SK-N-SH treated with all-trans-retinoic acid at 6 μM for 48 hours (cell line): Measurements from ENCODE around the gene SLC6A7.

ENCODE experiments used
- ATAC-seq: fragments of 200-7000 bp; cut with Tn5 transposase; 3 replicates; pipeline ENCODE4 v1.9.1; 2020; ENCODE audit warnings: mild to moderate bottlenecking, moderate library complexity
- ARNTL ChIP-seq: fragments of 450-650 bp; formaldehyde crosslinking; IDR thresholded peaks from 2 replicates; pipeline ENCODE4 v1.5.0; 2020; ENCODE audit warnings: low read depth, mild to moderate bottlenecking, moderate library complexity, borderline replicate concordance
- BACH2 ChIP-seq: fragments of 250-450 bp; sonication (Bioruptor Pico); IDR thresholded peaks from 2 replicates; pipeline ENCODE4 v1.9.0; 2021; ENCODE audit warnings: mild to moderate bottlenecking, borderline replicate concordance
- CREB5 ChIP-seq: fragments of 250-450 bp; sonication (Bioruptor Pico); IDR thresholded peaks from 2 replicates; pipeline ENCODE4 v1.5.1; 2020; ENCODE audit warnings: low read depth, mild to moderate bottlenecking, moderate library complexity
- CSDC2 ChIP-seq: fragments of 250-450 bp; sonication (Bioruptor Pico); IDR thresholded peaks from 2 replicates; pipeline ENCODE4 v1.5.0; 2020; ENCODE audit warnings: mild to moderate bottlenecking, moderate library complexity
- ESRRG ChIP-seq: fragments of 250-450 bp; sonication (Bioruptor Pico); IDR thresholded peaks from 2 replicates; pipeline ENCODE4 v1.6.1; 2021; ENCODE audit warnings: mild to moderate bottlenecking
- GLIS3 ChIP-seq: fragments of 250-450 bp; sonication (Bioruptor Pico); IDR thresholded peaks from 2 replicates; pipeline ENCODE4 v1.5.0; 2020; ENCODE audit warnings: mild to moderate bottlenecking, moderate library complexity
- ISL1 ChIP-seq: fragments of 250-450 bp; sonication (Bioruptor Pico); IDR thresholded peaks from 2 replicates; pipeline ENCODE4 v2.1.2; 2022; ENCODE audit warnings: mild to moderate bottlenecking, moderate library complexity
- OSR1 ChIP-seq: fragments of 250-450 bp; sonication (Bioruptor Pico); IDR thresholded peaks from 2 replicates; pipeline ENCODE4 v1.8.0; 2022; ENCODE audit warnings: moderate library complexity, mild to moderate bottlenecking, inconsistent platforms
- PATZ1 ChIP-seq: fragments of 250-450 bp; sonication (Bioruptor Pico); IDR thresholded peaks from 2 replicates; pipeline ENCODE4 v1.8.0; 2020; ENCODE audit warnings: mild to moderate bottlenecking, moderate library complexity, borderline replicate concordance
- POU6F1 ChIP-seq: fragments of 250-450 bp; sonication (Bioruptor Pico); IDR thresholded peaks from 2 replicates; pipeline ENCODE4 v1.8.0; 2021; ENCODE audit warnings: low read depth, mild to moderate bottlenecking, moderate library complexity, borderline replicate concordance
- PPARA ChIP-seq: fragments of 250-450 bp; sonication (Bioruptor Pico); IDR thresholded peaks from 2 replicates; pipeline ENCODE4 v1.5.0; 2020; ENCODE audit warnings: mild to moderate bottlenecking, borderline replicate concordance
- RARB ChIP-seq: fragments of 250-450 bp; sonication (Bioruptor Pico); IDR thresholded peaks from 2 replicates; pipeline ENCODE4 v1.8.0; 2021; ENCODE audit warnings: mild to moderate bottlenecking, moderate library complexity
- SNAI2 ChIP-seq: fragments of 250-450 bp; sonication (Bioruptor Pico); IDR thresholded peaks from 2 replicates; pipeline ENCODE4 v1.5.0; 2020; ENCODE audit warnings: mild to moderate bottlenecking, moderate library complexity
- TCF4 ChIP-seq: fragments of 250-450 bp; sonication (Bioruptor Pico); IDR thresholded peaks from 2 replicates; pipeline ENCODE4 v1.8.0; 2021; ENCODE audit warnings: mild to moderate bottlenecking, moderate library complexity, borderline replicate concordance
- TOX ChIP-seq: fragments of 250-450 bp; sonication (Bioruptor Pico); IDR thresholded peaks from 2 replicates; pipeline ENCODE4 v1.8.0; 2021; ENCODE audit warnings: mild to moderate bottlenecking, moderate library complexity, borderline replicate concordance
- TSHZ2 ChIP-seq: fragments of 250-450 bp; sonication (Bioruptor Pico); IDR thresholded peaks from 2 replicates; pipeline ENCODE4 v1.5.0; 2020; ENCODE audit warnings: mild to moderate bottlenecking, moderate library complexity
- ZC3H10 ChIP-seq: fragments of 250-450 bp; sonication (Bioruptor Pico); IDR thresholded peaks from 2 replicates; pipeline ENCODE4 v1.5.1; 2021; ENCODE audit warnings: mild to moderate bottlenecking, moderate library complexity
- ZFP3 ChIP-seq: fragments of 250-450 bp; sonication (Bioruptor Pico); IDR thresholded peaks from 2 replicates; pipeline ENCODE4 v1.5.0; 2020; ENCODE audit warnings: mild to moderate bottlenecking, moderate library complexity
- ZFP30 ChIP-seq: fragments of 450-650 bp; formaldehyde crosslinking; IDR thresholded peaks from 2 replicates; pipeline ENCODE4 v1.5.0; 2022; ENCODE audit warnings: mild to moderate bottlenecking, moderate library complexity
- ZNF70 ChIP-seq: fragments of 450-650 bp; formaldehyde crosslinking; IDR thresholded peaks from 2 replicates; pipeline ENCODE4 v1.5.0; 2020; ENCODE audit warnings: mild to moderate bottlenecking, moderate library complexity
- ZNF8 ChIP-seq: fragments of 450-650 bp; formaldehyde crosslinking; IDR thresholded peaks from 2 replicates; pipeline ENCODE4 v1.5.0; 2020; ENCODE audit warnings: mild to moderate bottlenecking, moderate library complexity

Gene SLC6A7

GRCh38 chr5:150189326-150189725 is 536 bp upstream of the SLC6A7 start:
- no peak for ATAC-seq
- no peak for TF ChIP-seq SNAI2 (CRISPR knock-in tag)
- no peak for TF ChIP-seq ARNTL (CRISPR knock-in tag)
- TF ChIP-seq RARB: no peak
- no peak for TF ChIP-seq ZC3H10 (CRISPR knock-in tag)
- no peak for TF ChIP-seq CREB5 (CRISPR knock-in tag)
- TF ChIP-seq ZNF70 (CRISPR knock-in tag): no peak
- TF ChIP-seq TSHZ2: no peak
- no peak for TF ChIP-seq ISL1
- TF ChIP-seq BACH2 (CRISPR knock-in tag): no peak
- no peak for TF ChIP-seq CSDC2 (CRISPR knock-in tag)
- TF ChIP-seq ESRRG (CRISPR knock-in tag): no peak
- no peak for TF ChIP-seq GLIS3 (CRISPR knock-in tag)
- TF ChIP-seq PPARA (CRISPR knock-in tag): no peak
- TF ChIP-seq PATZ1: no peak
- TF ChIP-seq TOX (CRISPR knock-in tag): no peak
- TF ChIP-seq POU6F1 (CRISPR knock-in tag): no peak
- no peak for TF ChIP-seq ZFP3 (CRISPR knock-in tag)

- TF ChIP-seq TOX (CRISPR knock-in tag) (no peak), CSDC2 (CRISPR knock-in tag) (no peak), ZNF70 (CRISPR knock-in tag) (no peak), OSR1 (CRISPR knock-in tag) (no peak), TCF4 (no peak)
- ATAC-seq: no peak
These were observed 679 bp downstream of the SLC6A7 start for GRCh38 chr5:150190503-150190979.

- no peak for ATAC-seq
- TF ChIP-seq CREB5 (CRISPR knock-in tag): no peak
- TF ChIP-seq ZFP30 (CRISPR knock-in tag): no peak
- TF ChIP-seq OSR1 (CRISPR knock-in tag): no peak
- no peak for TF ChIP-seq GLIS3 (CRISPR knock-in tag)
- TF ChIP-seq TOX (CRISPR knock-in tag): no peak
- TF ChIP-seq ZFP3 (CRISPR knock-in tag): no peak
- TF ChIP-seq PPARA (CRISPR knock-in tag): no peak
- TF ChIP-seq TSHZ2: no peak
- TF ChIP-seq ZC3H10 (CRISPR knock-in tag): no peak
- TF ChIP-seq ARNTL (CRISPR knock-in tag): no peak
- no peak for TF ChIP-seq POU6F1 (CRISPR knock-in tag)
- no peak for TF ChIP-seq ESRRG (CRISPR knock-in tag)
- TF ChIP-seq SNAI2 (CRISPR knock-in tag): no peak
- TF ChIP-seq RARB: no peak
- no peak for TF ChIP-seq ISL1
- TF ChIP-seq ZNF70 (CRISPR knock-in tag): no peak
- no peak for TF ChIP-seq ZNF8 (CRISPR knock-in tag)
These were observed 1.1 kb downstream of the SLC6A7 start for GRCh38 chr5:150190987-150191386.
